ENCODE data around the gene GET3.

GRCh38 chr19:12706332-12706718 is 31.0 kb upstream of the GET3 start:
- TF ChIP-seq, protein P1, sequence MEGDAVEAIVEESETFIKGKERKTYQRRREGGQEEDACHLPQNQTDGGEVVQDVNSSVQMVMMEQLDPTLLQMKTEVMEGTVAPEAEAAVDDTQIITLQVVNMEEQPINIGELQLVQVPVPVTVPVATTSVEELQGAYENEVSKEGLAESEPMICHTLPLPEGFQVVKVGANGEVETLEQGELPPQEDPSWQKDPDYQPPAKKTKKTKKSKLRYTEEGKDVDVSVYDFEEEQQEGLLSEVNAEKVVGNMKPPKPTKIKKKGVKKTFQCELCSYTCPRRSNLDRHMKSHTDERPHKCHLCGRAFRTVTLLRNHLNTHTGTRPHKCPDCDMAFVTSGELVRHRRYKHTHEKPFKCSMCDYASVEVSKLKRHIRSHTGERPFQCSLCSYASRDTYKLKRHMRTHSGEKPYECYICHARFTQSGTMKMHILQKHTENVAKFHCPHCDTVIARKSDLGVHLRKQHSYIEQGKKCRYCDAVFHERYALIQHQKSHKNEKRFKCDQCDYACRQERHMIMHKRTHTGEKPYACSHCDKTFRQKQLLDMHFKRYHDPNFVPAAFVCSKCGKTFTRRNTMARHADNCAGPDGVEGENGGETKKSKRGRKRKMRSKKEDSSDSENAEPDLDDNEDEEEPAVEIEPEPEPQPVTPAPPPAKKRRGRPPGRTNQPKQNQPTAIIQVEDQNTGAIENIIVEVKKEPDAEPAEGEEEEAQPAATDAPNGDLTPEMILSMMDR (IDR thresholded peaks at IDR 0.05; ENCODE audit: low read length): no peak
- TF ChIP-seq EZH2 (optimal IDR thresholded peaks at IDR 0.05; ENCODE audit: low read depth, low read length): no peak

Measured in MM.1S (cell line).